Measurements from ENCODE around the gene PDE4D. TPM values are rescaled to one million over a fixed set of nuclear protein-coding genes. Genes with fewer than 3 reads are reported as not detected.

The PDE4D gene
- total RNA-seq, 1 experiment from 2014 or later, result 11.6 TPM

DNA sequence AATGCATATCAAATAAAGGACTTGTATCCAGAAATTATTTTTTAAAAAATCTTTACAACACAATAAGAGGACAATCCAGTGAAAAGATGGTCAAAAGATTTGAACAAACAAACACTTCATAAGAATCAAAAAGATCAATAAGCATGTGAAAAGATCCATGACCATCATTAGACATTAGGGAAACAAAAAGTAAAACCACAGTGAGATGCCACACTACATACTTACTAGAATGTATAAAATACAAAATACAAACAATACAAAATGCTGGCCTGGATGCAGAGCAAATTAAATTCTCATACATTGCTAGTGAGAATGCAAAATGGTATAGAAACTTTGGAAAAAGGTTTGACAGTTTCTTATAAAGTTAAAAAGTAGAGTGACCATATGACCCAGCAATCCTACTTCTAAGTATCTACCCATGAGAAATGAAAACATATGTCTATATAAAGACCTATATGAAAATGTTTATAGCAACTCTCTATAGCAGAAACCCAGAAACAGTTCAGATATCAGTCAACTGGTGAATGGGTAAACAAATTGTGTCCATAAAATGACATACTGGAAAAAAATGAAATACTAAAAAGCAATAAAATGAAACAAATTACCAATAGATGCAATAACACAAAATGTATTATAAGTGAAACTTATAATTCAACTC lies 884.6 kb downstream of the PDE4D start:
- CTCF ChIA-PET, result no interaction called here
- Mint-ChIP-seq H3K4me1 (ENCODE audit: low read depth, unreplicated experiment) (no peaks in the 10 kb centered on the region), H3K27ac (ENCODE audit: unreplicated experiment) (no peak overlapping the region), H3K4me3 (ENCODE audit: low read depth, unreplicated experiment) (no peak overlapping the region), H3K27me3 (ENCODE audit: unreplicated experiment) (no peaks in the 10 kb centered on the region), H3K36me3 (ENCODE audit: insufficient read depth, unreplicated experiment) (no peaks in the 10 kb centered on the region), H3K9me3 (ENCODE audit: low read depth, unreplicated experiment) (peaks cover 5% of the 10 kb centered on the region)
- intact Hi-C loops (cut with micrococcal nuclease; ENCODE audit: unreplicated experiment), result no loop called here
- no peak for DNase-seq
- TF ChIP-seq, protein P1, sequence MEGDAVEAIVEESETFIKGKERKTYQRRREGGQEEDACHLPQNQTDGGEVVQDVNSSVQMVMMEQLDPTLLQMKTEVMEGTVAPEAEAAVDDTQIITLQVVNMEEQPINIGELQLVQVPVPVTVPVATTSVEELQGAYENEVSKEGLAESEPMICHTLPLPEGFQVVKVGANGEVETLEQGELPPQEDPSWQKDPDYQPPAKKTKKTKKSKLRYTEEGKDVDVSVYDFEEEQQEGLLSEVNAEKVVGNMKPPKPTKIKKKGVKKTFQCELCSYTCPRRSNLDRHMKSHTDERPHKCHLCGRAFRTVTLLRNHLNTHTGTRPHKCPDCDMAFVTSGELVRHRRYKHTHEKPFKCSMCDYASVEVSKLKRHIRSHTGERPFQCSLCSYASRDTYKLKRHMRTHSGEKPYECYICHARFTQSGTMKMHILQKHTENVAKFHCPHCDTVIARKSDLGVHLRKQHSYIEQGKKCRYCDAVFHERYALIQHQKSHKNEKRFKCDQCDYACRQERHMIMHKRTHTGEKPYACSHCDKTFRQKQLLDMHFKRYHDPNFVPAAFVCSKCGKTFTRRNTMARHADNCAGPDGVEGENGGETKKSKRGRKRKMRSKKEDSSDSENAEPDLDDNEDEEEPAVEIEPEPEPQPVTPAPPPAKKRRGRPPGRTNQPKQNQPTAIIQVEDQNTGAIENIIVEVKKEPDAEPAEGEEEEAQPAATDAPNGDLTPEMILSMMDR (IDR thresholded peaks at IDR 0.05; ENCODE audit: unreplicated experiment), result no peak
- BruUV-seq (replicated peaks), result no TSS peak

DNA sequence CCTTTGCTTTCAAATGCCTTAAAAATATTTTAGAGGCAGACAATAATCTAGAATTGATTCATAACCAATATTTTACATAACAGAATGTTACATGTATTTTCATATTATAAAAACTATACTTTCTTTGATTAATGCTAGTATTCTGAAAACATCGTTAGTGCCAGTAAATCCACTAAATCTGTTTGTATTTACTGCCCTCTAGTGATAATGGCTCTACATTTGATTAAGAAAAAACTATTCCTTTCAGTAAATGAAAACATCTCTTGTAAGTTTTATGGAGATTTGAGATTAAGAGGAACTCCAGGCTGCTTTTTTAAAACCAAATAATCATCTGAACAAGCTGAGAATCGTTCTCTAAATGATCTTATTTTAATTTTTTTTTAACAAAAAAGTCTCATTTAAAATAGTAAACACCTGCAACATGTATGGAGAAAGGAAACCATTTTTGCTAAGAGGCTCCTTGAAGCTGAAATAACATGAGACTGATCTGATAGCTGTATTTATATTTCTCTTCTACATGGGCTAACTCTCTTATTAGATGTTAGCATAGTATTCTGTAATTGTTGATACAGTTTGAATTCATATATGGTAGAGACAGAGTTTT lies 886.0 kb downstream of the PDE4D start:
- Mint-ChIP-seq H3K4me3 (ENCODE audit: low read depth, unreplicated experiment) (no peak overlapping the region), H3K36me3 (ENCODE audit: insufficient read depth, unreplicated experiment) (no peaks in the 10 kb centered on the region), H3K27me3 (ENCODE audit: unreplicated experiment) (no peaks in the 10 kb centered on the region), H3K4me1 (ENCODE audit: low read depth, unreplicated experiment) (no peaks in the 10 kb centered on the region), H3K27ac (ENCODE audit: unreplicated experiment) (no peak overlapping the region), H3K9me3 (ENCODE audit: low read depth, unreplicated experiment) (peaks cover 2% of the 10 kb centered on the region)
- BruUV-seq (replicated peaks), result no TSS peak
- TF ChIP-seq, protein P1 (IDR thresholded peaks at IDR 0.05; ENCODE audit: unreplicated experiment), result peak; percentile 14
- no peak for DNase-seq
- intact Hi-C loops (cut with micrococcal nuclease; ENCODE audit: unreplicated experiment), result loop anchor here (1.0 to 2.0 kb wide), 2 partner anchors 116 to 121 kb away; no protein-coding TSS in a partner anchor
- CTCF ChIA-PET, result no interaction called here

DNA sequence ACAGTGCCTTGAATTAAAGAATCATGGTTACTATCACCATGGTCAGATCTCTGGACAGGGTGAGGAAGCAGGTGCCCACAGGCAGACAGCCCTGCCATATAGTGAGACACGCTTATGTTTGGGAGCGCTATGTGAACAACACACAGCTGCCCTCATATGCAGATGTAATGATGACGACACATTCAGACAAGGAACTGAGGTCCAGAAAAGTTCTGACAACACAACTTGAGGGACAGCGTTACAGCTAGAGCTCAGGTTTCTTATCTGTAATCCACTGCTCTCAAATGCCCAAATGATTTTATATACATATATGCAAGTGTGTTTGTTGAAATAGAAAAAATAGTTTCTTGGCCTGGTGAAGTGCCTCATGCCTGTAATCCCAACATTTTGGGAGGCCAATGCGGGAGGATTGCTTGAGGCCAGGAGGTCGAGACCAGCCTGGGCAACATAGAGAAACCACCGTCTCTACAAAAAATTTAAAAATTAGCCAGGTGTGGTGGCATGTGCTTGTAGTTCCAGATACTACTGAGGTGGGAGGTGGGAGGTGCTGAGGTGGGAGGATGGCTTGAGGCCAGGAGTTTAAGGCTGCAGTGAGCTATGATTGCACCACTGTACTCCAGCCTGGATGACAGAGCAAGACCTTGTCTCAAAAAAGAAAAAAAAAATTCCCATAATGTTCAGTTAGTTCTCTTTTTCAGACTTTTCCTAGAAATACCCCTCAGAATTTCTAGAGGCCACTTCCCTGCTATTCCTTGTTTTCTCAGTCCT lies 887.4 kb downstream of the PDE4D start:
- Mint-ChIP-seq H3K36me3 (ENCODE audit: insufficient read depth, unreplicated experiment) (no peaks in the 10 kb centered on the region), H3K27me3 (ENCODE audit: unreplicated experiment) (no peaks in the 10 kb centered on the region), H3K27ac (ENCODE audit: unreplicated experiment) (no peak overlapping the region), H3K4me3 (ENCODE audit: low read depth, unreplicated experiment) (no peak overlapping the region), H3K9me3 (ENCODE audit: low read depth, unreplicated experiment) (no peaks in the 10 kb centered on the region), H3K4me1 (ENCODE audit: low read depth, unreplicated experiment) (no peaks in the 10 kb centered on the region)
- CTCF ChIA-PET, result no interaction called here
- TF ChIP-seq, protein P1 (IDR thresholded peaks at IDR 0.05; ENCODE audit: unreplicated experiment), result no peak
- BruUV-seq (replicated peaks), result no TSS peak
- DNase-seq, result no peak
- intact Hi-C loops (cut with micrococcal nuclease; ENCODE audit: unreplicated experiment), result loop anchor here (2.0 kb wide), 1 partner anchor 119 kb away; no protein-coding TSS in a partner anchor

DNA sequence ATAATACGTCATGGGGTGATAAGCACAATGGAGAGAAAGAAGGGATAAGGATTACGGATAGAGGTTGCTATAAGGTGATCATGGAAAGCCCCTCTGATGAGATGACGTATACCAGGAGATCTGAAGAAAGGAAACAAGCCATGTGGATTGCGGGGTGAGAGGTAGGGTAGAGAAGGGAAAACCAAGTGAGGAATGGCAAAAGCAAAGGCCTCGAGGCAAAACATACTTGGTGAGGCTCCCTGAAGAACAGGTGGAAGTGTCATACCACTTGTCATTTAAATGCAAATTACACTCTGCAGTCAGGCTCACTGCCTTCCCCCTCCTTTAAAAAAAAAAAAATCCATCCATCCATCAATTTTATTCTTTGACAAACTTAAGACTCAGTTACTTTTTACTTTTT lies 889.9 kb downstream of the PDE4D start:
- no peaks in the 10 kb centered on the region for H3K27me3 Mint-ChIP-seq (ENCODE audit: unreplicated experiment)
- no peaks in the 10 kb centered on the region for H3K36me3 Mint-ChIP-seq (ENCODE audit: insufficient read depth, unreplicated experiment)
- no peak for DNase-seq
- H3K4me3 Mint-ChIP-seq (ENCODE audit: low read depth, unreplicated experiment), result no peak overlapping the region
- TF ChIP-seq, protein P1 (IDR thresholded peaks at IDR 0.05; ENCODE audit: unreplicated experiment), result no peak
- intact Hi-C loops (cut with micrococcal nuclease; ENCODE audit: unreplicated experiment), result no loop called here
- CTCF ChIA-PET, result no interaction called here
- no peak overlapping the region for H3K27ac Mint-ChIP-seq (ENCODE audit: unreplicated experiment)
- BruUV-seq (replicated peaks), result no TSS peak
- H3K4me1 Mint-ChIP-seq (ENCODE audit: low read depth, unreplicated experiment), result no peaks in the 10 kb centered on the region
- H3K9me3 Mint-ChIP-seq (ENCODE audit: low read depth, unreplicated experiment), result no peaks in the 10 kb centered on the region

All from Calu3 (cell line).